GM10266 (cell line): ENCODE measurements around the gene STAM2.

Source experiments
- DNase-seq: peaks from one replicate; pipeline ENCODE4 v3.0.0; 2012; ENCODE audit errors: extremely low spot score
- TF ChIP-seq, protein P1 (sequence below): IDR thresholded peaks from 2 replicates; pipeline ENCODE4 v1.5.1; 2012; ENCODE audit warnings: mild to moderate bottlenecking, low read depth; ENCODE audit not compliant: control insufficient read depth, insufficient read depth; ENCODE audit errors: missing control alignments

Gene STAM2

GRCh38 chr2:152157253-152157652 is 18.3 kb downstream of the STAM2 start:
- DNase-seq, result no peak
- TF ChIP-seq, protein P1, sequence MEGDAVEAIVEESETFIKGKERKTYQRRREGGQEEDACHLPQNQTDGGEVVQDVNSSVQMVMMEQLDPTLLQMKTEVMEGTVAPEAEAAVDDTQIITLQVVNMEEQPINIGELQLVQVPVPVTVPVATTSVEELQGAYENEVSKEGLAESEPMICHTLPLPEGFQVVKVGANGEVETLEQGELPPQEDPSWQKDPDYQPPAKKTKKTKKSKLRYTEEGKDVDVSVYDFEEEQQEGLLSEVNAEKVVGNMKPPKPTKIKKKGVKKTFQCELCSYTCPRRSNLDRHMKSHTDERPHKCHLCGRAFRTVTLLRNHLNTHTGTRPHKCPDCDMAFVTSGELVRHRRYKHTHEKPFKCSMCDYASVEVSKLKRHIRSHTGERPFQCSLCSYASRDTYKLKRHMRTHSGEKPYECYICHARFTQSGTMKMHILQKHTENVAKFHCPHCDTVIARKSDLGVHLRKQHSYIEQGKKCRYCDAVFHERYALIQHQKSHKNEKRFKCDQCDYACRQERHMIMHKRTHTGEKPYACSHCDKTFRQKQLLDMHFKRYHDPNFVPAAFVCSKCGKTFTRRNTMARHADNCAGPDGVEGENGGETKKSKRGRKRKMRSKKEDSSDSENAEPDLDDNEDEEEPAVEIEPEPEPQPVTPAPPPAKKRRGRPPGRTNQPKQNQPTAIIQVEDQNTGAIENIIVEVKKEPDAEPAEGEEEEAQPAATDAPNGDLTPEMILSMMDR, result no peak

GRCh38 chr2:152155209-152155608 is 20.4 kb downstream of the STAM2 start:
- DNase-seq, result no peak
- TF ChIP-seq, protein P1, result peak; percentile 1

DNA sequence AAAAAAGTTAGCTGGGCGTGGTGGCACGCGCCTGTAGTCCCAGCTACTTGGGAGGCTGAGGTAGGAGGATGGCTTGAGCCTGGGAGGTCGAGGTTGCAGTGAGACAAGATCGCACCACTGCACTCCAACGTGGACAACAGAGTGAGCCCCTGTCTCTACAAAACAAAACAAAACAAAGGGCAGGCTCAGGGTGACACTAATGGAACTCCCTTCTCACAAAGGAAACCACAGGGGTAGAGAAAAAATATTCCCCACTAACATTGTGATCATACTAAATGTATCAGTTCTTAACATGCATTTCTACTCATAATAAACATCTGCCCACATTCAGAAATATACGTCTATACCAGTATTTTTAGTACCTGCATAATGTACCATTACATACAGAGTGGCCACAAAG is 21.1 kb downstream of the STAM2 start:
- TF ChIP-seq, protein P1, result no peak
- peak; percentile 49 for DNase-seq

DNA sequence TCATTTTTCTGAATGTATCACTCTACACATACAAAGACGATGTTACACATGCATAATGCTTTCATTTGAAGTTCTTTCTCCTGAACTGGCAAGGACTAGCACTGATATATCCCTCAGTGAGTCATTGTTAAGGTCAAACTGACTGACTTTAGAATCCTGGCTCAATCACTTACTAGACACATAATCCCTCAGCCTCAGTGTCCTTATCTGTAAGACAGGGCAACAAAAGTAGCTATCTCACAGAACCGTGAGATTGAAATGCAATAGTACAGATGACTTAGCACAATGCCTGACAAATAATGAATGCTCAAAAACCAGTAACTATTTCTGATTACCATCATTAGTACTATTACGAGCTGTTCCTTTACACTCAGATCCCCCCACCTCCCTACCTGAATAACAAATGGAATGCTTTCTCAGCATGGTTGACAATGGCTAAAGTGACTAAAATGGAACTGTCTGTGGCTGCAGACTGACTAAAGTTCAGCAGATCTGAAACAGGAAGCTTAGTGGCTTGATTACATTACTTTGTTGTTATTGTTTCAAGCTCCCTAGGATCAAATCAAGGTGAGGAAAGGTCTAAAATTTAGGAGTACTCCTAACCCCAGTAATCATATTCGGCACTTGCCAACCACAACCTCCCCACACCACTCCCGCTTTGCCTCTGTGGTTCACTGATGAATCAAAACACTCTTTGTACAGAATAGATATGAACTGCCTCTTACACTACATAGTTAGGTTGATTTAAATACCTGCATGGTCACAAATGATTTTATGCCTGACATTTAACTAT is 40.9 kb downstream of the STAM2 start:
- DNase-seq, result peak; percentile 30
- TF ChIP-seq, protein P1, result no peak

DNA sequence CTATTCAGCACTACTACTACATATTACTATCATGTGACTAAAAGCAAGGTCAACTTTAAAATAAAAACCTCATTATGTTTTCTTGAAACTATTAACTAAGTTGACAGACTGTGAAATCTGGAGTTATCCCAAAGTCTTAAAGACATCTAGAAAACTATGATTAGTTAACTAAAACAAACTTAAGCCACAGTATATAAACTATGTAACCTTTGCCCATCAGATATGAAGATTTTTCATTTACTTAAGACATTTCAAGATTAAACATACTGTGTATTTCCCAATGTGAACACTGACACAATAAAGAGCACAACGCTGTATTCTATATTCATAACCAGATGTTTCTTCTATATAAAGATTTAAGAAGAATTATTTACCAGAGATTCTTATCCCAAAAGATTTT is 43.3 kb downstream of the STAM2 start:
- TF ChIP-seq, protein P1, result no peak

DNA sequence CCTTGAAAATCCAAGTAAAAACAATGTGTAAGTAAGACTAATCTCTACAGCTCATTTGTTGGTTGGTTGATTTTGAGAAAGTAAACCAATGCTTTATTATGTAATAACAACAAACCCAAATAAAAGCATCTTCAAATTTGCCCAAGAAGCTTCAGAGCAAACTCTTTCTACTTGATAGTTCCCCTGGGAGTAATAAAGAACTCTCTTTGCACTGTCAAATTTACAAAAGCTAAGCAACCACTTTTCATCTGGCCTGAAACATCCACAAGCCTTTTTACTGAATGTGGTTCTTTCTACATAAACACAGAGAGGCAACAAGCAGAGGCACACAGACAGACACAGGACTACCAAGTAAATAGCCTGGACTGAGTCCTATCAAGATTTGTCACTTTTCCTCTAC is 47.9 kb downstream of the STAM2 start:
- TF ChIP-seq, protein P1, result no peak
- no peak for DNase-seq

More for the DNA sequence above, 43.3 kb downstream of the STAM2 start:
- no peak for DNase-seq

- TF ChIP-seq, protein P1, result no peak
- DNase-seq, result no peak
Measured at GRCh38 chr2:152126664-152127063, 48.9 kb downstream of the STAM2 start.
